Measurements from ENCODE around the gene XXYLT1.
"Not testable (repeated sequence)": the region's sequence is repeated elsewhere in the genome, so short reads cannot be mapped to it uniquely, and the experiment has no call there.

Gene XXYLT1

GRCh38 chr3:195063581-195064193, 207.3 kb downstream of the XXYLT1 start:
- DNase-seq (ENCODE audit: low spot score), result no peak

GRCh38 chr3:195062866-195063540, 208.0 kb downstream of the XXYLT1 start:
- no peak for DNase-seq (ENCODE audit: low spot score)

DNA sequence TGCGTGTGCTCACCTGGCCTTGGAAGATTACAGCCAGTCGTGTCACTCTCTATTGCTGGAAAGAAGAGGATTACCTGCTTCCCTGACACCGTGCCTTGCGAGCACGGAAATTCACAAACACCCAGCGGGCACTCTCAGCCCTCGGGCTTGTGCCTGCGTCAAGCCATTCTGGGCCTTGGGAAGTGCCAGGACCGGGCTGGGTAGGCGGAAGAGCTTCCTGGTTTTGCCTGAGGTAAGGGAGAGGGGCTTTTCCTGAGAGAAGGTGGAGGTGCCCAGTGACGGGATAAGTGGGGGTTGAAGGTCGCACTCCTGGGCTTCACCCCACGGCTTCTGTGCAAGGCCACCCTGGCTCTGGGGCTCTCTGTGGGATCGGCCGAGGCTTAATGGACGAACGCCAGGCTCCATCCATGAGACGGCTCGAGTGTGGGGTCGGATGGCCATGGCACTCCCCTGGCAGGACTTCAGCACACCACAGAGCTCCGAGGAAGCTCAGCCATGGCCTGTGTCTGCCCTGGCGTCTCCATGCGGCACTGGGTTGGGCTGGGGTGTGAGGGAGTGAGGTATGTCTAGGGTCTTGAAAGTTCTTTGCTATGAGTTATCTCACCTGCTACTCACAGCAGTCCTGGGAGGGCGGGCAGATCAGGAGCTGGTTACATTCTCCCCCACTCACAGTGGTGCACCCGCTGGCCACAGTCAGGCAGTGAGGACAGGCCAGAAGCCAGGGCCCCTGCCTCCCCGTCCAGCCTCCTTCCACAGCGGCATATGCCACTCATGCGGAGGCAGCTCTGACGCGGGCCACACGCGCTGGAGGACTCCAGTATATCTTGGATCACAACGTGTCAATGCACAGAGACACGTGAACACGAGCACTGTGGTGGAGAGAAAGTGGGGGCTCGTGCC, 209.0 kb downstream of the XXYLT1 start:
- no peak for DNase-seq (ENCODE audit: low spot score)

DNA sequence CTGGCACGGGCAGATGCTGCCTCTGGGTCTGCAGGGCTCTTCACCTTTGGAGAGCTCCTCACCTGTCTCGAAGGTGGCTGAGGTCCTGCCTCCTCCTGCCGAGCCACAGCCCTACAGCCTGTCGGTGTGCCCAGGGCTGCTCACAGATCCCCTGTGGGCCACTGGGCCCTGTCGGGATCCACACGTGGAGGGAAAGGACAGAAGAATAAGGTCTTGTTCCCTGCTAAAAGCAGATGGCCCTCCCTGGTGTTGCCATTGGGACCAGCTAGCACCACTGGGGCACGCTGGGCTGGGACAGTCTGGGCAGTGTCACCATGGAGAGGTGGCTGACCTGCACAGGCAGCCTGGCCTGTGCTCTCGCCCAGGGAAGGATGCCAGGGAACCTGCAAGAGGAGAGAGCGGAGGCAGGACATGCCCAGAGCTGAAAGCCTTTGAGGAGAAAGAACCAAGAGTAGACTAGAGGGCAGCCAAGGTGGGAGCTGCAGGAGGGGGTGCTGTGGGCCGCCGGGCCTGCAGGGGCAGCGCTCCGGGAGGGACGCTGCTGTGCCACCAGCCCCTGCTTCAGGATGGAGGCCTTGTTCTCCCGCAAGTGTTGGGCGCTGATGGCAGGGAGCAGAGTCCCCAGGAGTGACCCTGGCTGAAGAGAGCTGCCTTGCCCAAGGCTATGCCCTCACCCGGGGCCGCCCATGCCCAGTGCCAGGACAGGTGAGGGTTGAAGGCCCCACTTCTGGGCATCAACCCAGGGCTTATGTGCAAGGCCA, 210.2 kb downstream of the XXYLT1 start:
- DNase-seq (ENCODE audit: low spot score), result no peak

DNA sequence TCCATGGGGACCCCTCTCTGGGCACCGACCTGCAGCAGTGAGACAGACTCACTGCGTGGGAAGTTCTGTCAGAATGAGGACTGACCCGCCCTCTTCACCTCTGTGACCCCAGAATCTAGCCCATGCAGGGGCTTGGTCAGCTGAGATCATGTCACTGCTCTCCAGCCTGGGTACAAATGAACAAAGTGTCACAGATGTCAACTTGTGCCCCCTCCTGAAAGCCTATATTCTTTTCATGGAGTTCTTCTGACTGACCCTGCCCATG, 210.8 kb downstream of the XXYLT1 start:
- no peak for DNase-seq (ENCODE audit: low spot score)

DNA sequence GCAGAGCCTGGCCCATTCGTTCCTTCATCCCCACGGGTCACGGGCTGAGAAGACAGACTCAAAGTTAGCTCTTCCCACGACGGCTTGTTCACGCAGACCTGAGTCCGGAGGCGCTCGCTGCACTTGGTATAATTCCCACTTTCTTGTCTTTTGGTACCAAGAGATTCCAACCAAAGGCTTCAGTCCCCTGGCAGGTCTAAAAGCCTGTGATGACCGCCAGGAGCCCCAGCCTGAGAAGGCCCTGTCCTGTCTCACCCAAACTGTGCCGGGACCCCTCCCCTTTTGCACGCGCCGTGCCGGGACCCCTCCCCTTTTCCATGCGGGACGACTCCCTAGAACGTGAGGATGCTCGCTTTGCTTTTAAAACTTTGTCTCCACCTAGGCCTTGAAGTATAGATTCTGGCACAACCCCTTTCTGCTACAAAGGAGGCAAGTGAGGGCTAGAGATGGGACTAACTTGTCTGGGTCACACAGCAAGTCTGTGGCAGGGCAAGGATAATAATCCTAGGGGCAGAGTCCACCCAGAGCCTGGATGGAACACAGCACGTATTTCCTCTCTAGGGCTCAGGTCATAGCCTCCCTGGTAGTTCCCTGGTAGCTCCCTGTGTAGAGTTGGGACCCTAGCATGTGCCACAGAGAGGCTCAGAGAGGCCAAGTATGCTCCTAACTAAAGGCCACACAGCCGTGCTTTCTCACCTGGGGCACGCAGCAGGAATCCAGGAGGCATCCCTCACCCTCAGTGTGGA, 211.3 kb downstream of the XXYLT1 start:
- no peak for DNase-seq (ENCODE audit: low spot score)

DNA sequence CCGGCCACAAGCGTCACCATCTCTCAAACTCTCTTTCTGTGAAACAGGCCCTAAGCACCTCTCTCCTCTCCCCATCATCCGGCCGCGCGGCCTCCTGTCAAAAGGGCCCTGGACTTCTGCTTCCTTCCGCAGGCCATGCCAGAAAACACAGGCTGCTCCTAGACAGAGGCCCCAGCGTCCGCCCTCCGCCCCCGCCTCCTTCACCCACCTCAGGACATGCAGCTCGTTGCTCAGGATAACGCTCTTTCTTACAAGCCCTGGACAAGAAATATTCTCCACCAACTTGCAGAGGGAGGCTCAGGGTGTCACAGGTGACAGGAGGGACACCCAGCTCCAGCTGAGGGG, 212.0 kb downstream of the XXYLT1 start:
- no peak for DNase-seq (ENCODE audit: low spot score)

DNA sequence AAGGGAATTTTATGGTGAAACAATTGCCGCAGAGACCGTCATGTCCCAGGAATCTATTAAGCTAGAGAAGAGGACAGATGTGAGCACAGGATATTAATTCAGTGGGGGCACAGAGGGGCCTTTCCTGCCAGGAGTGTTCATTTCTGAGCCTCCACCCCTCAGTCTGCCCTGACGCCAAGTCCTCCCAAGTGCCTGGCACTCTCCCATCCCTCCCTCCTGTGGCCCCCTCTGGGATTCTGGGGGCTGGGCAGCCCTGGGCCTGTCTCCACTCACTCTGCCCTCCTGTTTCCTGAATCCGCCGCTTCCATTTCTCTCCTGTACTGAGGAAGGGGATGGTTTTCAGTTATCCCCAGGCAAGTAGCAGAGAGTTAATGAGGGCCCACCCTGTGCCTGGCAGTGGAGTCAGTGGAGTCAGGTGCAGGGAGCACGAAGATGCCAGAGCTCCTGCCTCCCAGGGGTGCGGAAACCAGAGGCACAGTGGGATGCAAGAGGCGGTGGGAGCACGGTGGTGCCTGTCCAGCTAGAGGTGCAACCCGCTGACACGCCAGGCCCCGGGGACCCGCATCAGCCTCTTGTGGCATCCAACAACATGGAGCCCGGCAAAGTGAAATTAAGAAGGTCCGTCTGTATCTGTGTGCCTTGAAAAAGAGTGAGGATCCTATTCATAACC, 212.5 kb downstream of the XXYLT1 start:
- DNase-seq (ENCODE audit: low spot score), result no peak

GRCh38 chr3:195057716-195058115, 213.2 kb downstream of the XXYLT1 start:
- no peak for DNase-seq (ENCODE audit: low spot score)

DNA sequence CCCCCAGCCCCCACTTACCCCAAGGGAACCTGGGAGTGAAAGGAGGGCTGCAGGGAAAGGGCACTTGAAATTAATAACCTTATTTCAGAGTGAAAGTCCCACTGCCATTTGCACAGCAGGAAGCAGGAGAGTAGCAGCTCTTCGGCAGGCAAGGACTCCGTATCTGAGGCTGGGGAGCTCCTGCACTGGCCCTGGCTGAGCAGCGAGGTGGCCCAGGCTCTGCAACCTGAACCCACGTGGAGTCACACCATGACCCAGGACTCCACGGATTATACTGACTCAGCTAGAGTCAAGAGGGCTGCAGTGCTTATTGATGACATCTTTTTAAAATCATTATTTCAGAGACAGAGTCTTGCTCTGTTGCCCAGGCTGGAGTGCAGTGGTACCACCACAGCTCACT, 214.5 kb downstream of the XXYLT1 start:
- DNase-seq (ENCODE audit: low spot score), result no peak

DNA sequence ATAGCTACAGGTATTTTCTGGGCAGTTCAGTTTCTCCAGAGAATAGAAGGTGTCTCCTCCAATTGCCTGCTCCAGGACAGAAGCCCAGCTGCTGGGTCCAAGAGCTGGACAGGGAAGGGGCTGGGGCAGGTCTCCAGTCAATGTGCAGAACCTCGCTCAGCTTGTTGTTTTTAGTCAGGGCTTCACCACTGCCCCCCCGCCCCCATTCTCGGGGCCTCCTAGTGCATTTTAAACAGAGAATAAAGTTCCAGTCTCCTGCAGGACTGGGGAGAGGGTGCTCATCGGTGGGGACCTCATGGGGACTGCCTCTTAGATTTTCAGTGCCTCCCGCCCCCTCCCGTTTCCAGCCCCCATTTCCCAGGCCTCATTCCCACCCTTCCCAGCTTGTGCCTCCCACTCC, 216.6 kb downstream of the XXYLT1 start:
- DNase-seq (ENCODE audit: low spot score), result no peak

GRCh38 chr3:195052939-195053338, 218.0 kb downstream of the XXYLT1 start:
- no peak for DNase-seq (ENCODE audit: low spot score)

GRCh38 chr3:195050296-195050695, 220.7 kb downstream of the XXYLT1 start:
- not testable (repeated sequence) for DNase-seq (ENCODE audit: low spot score)

DNA sequence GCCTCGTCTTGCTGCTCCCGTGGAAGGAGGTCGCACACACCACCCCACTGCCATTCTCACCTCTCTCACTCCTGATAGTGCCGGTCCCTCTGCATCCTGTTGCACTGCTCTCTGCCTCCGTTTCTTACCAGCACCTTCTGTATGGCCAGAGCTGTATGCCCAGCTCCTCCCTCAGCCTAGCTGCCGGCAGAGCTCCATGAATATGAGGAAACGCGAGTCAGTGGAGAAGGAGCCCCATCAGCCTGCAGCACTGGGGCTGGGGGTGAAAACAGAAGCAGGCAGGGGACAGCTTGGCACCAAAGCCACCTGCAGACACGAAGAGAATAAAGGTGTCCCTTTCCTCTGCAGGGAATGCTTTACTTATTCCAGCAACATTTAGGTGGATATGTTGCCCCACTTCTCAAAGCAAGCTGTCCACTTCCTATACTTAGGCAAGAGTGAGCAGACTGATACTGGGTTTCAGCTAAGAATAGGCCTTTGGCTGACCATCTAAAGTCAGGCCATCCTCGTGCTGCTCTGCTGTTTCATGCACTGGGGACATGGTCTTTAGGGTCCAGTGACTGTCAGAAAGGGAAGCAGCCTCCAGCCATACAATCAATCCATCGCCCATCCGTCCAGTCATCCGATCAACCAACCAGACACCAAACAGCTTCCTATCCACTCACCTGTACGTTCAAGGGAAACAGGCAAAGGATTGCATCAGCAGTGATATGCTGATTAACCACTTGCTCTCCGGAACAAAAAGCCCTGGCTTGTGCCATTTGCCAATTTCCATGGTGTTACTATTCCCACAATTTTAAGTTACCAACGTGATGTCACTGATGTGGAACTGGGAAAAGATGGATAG, 222.7 kb downstream of the XXYLT1 start:
- DNase-seq (ENCODE audit: low spot score), result no peak

DNA sequence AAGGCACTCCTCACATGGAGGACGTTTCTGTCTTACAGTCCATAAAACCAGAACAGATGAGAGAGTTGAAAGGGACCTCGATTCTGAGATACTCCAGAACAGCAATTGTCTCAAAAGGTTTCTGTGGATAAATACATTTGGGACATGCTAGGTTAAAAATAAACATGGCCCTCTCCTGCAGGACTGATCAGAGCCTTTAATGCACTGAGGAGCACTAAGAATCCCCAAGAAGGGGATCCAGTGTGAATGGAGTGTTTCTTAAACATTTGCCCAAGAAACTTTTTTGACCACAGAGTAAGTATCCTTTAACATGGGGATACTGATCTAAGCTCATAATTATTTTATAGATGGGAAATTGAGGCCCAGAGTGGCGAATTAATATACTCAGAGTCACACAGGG, 223.4 kb downstream of the XXYLT1 start:
- no peak for DNase-seq (ENCODE audit: low spot score)

GRCh38 chr3:195046441-195046840, 224.5 kb downstream of the XXYLT1 start:
- no peak for DNase-seq (ENCODE audit: low spot score)

DNA sequence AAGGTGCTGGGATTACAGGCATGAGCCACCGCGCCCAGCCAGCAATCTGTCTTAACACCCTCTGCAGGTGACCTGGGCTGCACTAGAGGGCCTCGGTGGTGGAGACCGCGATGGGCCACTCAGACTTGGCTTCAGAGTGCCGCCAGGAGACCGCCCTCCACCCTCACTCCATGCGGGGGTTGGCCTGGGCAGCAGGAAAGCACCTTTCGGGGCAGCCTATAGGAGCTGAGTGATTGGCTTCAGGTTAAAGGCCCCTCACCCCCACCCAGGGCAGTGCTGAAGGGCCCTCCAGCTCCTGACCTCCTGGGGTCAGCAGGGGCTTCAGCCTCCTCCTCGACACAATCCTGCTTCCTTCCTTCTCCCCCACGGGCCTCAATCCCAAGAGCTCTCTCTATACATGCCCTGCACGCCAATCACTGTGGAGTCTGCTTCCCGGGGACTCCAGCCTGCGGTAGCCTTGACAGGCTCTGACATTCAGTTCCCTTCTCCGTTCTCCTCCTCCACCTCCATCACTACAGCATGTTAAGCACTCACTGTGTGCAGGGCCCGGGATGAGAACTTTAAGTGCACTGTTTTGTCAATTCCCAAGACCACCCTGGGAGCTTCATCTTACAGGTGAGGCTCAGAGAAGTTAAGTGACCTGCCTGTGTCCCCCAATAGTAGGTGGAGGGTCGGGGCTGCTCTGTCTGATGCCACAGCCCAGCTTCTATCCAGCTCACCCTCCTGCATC, 225.3 kb downstream of the XXYLT1 start:
- DNase-seq (ENCODE audit: low spot score), result no peak

DNA sequence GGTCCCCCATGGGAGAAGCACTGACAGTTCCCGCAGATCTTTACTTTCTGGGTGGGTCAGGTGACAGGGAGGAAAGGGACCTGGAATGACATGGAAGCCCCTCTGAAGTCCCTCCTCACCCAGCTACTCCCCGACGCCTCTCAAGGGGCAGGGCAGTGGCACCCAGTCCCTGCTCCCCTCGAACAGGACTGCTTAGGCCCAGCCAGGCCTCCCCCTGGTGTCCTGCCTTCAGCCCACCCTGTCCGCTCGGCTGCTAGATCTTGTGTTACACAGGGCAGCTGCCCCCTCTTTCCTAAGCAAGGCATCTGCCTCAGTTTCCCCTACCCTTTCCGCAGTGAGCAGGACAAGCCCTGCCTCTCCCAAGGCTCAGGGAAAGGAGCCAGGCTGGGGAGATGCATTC, 226.5 kb downstream of the XXYLT1 start:
- DNase-seq (ENCODE audit: low spot score), result no peak

GRCh38 chr3:195043607-195044339, 227.2 kb downstream of the XXYLT1 start:
- DNase-seq (ENCODE audit: low spot score), result no peak
